ENCODE measurements around the gene CCT3. TPM values are rescaled to one million over a fixed set of nuclear protein-coding genes. Genes with fewer than 3 reads are reported as not detected.

The CCT3 gene
- total and polyA plus RNA-seq, 2 experiments from 2014 or later: 245 to 287 TPM

- TF ChIP-seq CTCF (IDR thresholded peaks at IDR 0.05; ENCODE audit: low read depth, low read length): no peak
- H3K27me3 ChIP-seq: no peaks in the 10 kb centered on the region
- peaks cover 11% of the 10 kb centered on the region for H3K36me3 ChIP-seq
- DNase-seq (ENCODE audit: low read depth in 1 of 2, low spot score in 1 of 2): peak; percentile 99
- no peaks in the 10 kb centered on the region for H3K9me3 ChIP-seq (ENCODE audit: low read depth)
- H3K27ac ChIP-seq: peak within 1 kb of the TSS; percentile 94
- H3K4me1 ChIP-seq (ENCODE audit: low read depth): peaks cover 19% of the 10 kb centered on the region
- peak within 1 kb of the TSS; percentile 59 for H3K4me3 ChIP-seq
These were observed 55.4 kb downstream of the CCT3 start, which contains the start of gene SMG5 for GRCh38 chr1:156282479-156283222. TSS of gene SMG5 (minus strand) at chr1:156282825. CDS start at chr1:156282680, 145 bp downstream.

GRCh38 chr1:156281693-156282478 lies 56.2 kb downstream of the CCT3 start:
- DNase-seq (ENCODE audit: low read depth in 1 of 2, low spot score in 1 of 2): peak; percentile 12 to 31
- Histone ChIP-seq H3K9me3 (ENCODE audit: low read depth) (no peaks in the 10 kb centered on the region), H3K4me3 (peak overlapping the region; percentile 59), H3K27ac (peak overlapping the region; percentile 94), H3K4me1 (ENCODE audit: low read depth) (peaks cover 19% of the 10 kb centered on the region), H3K36me3 (peaks cover 15% of the 10 kb centered on the region), H3K27me3 (no peaks in the 10 kb centered on the region)
- TF ChIP-seq CTCF (IDR thresholded peaks at IDR 0.05; ENCODE audit: low read depth, low read length): no peak

- peak; percentile 17 for TF ChIP-seq CTCF (IDR thresholded peaks at IDR 0.05; ENCODE audit: low read depth, low read length)
- Histone ChIP-seq H3K27me3 (no peaks in the 10 kb centered on the region), H3K4me3 (peak overlapping the region; percentile 59), H3K4me1 (ENCODE audit: low read depth) (peaks cover 19% of the 10 kb centered on the region), H3K27ac (peak overlapping the region; percentile 94), H3K9me3 (ENCODE audit: low read depth) (no peaks in the 10 kb centered on the region), H3K36me3 (peaks cover 21% of the 10 kb centered on the region)
- DNase-seq (ENCODE audit: low read depth in 1 of 2, low spot score in 1 of 2): peak; percentile 53 to 86
These were observed 56.8 kb downstream of the CCT3 start for GRCh38 chr1:156281281-156281680.

- Histone ChIP-seq H3K4me3 (no peak overlapping the region), H3K36me3 (peaks cover 32% of the 10 kb centered on the region), H3K27me3 (no peaks in the 10 kb centered on the region), H3K9me3 (ENCODE audit: low read depth) (no peaks in the 10 kb centered on the region), H3K4me1 (ENCODE audit: low read depth) (peaks cover 19% of the 10 kb centered on the region), H3K27ac (no peak overlapping the region)
- no peak for TF ChIP-seq CTCF (IDR thresholded peaks at IDR 0.05; ENCODE audit: low read depth, low read length)
- no peak for DNase-seq (ENCODE audit: low read depth in 1 of 2, low spot score in 1 of 2)
These were observed 58.3 kb downstream of the CCT3 start for GRCh38 chr1:156279837-156280236.

GRCh38 chr1:156276966-156277381 lies 61.1 kb downstream of the CCT3 start:
- no peaks in the 10 kb centered on the region for H3K9me3 ChIP-seq (ENCODE audit: low read depth)
- peaks cover 14% of the 10 kb centered on the region for H3K4me1 ChIP-seq (ENCODE audit: low read depth)
- peaks cover 56% of the 10 kb centered on the region for H3K36me3 ChIP-seq
- DNase-seq (ENCODE audit: low read depth in 1 of 2, low spot score in 1 of 2): peak in 1 of 2 donors; percentile 68
- no peak overlapping the region for H3K27ac ChIP-seq
- no peak for TF ChIP-seq CTCF (IDR thresholded peaks at IDR 0.05; ENCODE audit: low read depth, low read length)
- H3K4me3 ChIP-seq: no peak overlapping the region
- no peaks in the 10 kb centered on the region for H3K27me3 ChIP-seq

All from cardiac muscle cell (in vitro differentiated cells and primary cell).